CD4-positive, alpha-beta memory T cell (primary cell): ENCODE measurements around the gene KHDC1L. TPM values are rescaled to one million over a fixed set of nuclear protein-coding genes. Genes with fewer than 3 reads are reported as not detected.
"Not testable (repeated sequence)": the region's sequence is repeated elsewhere in the genome, so short reads cannot be mapped to it uniquely, and the experiment has no call there.

Experiments used
- CTCF ChIA-PET: fragments of 350-600 bp; sonication (Branson Sonifier 250); formaldehyde crosslinking; loops from one replicate; lab custom pipeline; 2021; ENCODE audit warnings: inconsistent platforms; ENCODE audit not compliant: partially characterized antibody; lab: Charles Lee
- POLR2A ChIA-PET: fragments of 350-600 bp; sonication (Branson Sonifier 250); formaldehyde crosslinking; loops from one replicate; lab custom pipeline; 2021; ENCODE audit not compliant: partially characterized antibody; lab: Charles Lee
- DNase-seq, 5 donors: peaks; one replicate each; pipeline versions ENCODE4 v3.0.0 to v3.0.0-alpha.2; 2020 to 2022; ENCODE audit warnings: mixed read lengths in 1 of 5
- H3K27ac ChIP-seq: one replicate; pipeline ENCODE4 v1.7.0; 2013; ENCODE audit warnings: low read depth, low read length
- H3K27me3 ChIP-seq: 2 replicates; pipeline ENCODE4 v1.7.0; 2013; ENCODE audit warnings: mild to moderate bottlenecking, low read length, moderate library complexity; ENCODE audit not compliant: insufficient read depth
- H3K36me3 ChIP-seq: 2 replicates; pipeline ENCODE4 v1.7.0; 2013; ENCODE audit warnings: mild to moderate bottlenecking, low read length, moderate library complexity; ENCODE audit not compliant: insufficient read depth
- H3K4me1 ChIP-seq: 2 replicates; pipeline ENCODE4 v1.7.0; 2013; ENCODE audit warnings: mild to moderate bottlenecking, low read length, moderate library complexity; ENCODE audit not compliant: insufficient read depth
- H3K4me3 ChIP-seq, 2 donors: one replicate each; pipeline ENCODE4 v1.7.0; 2013; ENCODE audit warnings: low read length in 2 of 2, mild to moderate bottlenecking in 1 of 2
- H3K9me3 ChIP-seq, 2 donors: one replicate each; pipeline ENCODE4 v1.7.0; 2013; ENCODE audit warnings: low read length in 2 of 2, control low read depth in 1 of 2; ENCODE audit not compliant: control insufficient read depth in 1 of 2
- H3K27ac Mint-ChIP-seq, 7 donors: one replicate each; pipeline ENCODE4 v1.8.0; 2020 to 2021; ENCODE audit warnings: mixed read lengths in 7 of 7, mild to moderate bottlenecking in 6 of 7, inconsistent platforms in 3 of 7, moderate library complexity in 3 of 7
- H3K27me3 Mint-ChIP-seq, 2 donors: one replicate each; pipeline ENCODE4 v1.8.0; 2020 to 2021; ENCODE audit warnings: mixed read lengths in 2 of 2
- H3K36me3 Mint-ChIP-seq, 2 donors: one replicate each; pipeline ENCODE4 v1.8.0; 2020 to 2021; ENCODE audit warnings: mixed read lengths in 2 of 2, inconsistent platforms in 1 of 2, mild to moderate bottlenecking in 1 of 2
- H3K4me1 Mint-ChIP-seq, 4 donors: one replicate each; pipeline ENCODE4 v1.8.0; 2020 to 2021; ENCODE audit warnings: mixed read lengths in 4 of 4, mild to moderate bottlenecking in 1 of 4
- H3K4me3 Mint-ChIP-seq, 8 donors: one replicate each; pipeline ENCODE4 v1.8.0; 2020 to 2021; ENCODE audit warnings: mixed read lengths in 8 of 8, mild to moderate bottlenecking in 7 of 8, moderate library complexity in 6 of 8, inconsistent platforms in 3 of 8
- H3K9me3 Mint-ChIP-seq, 8 donors: one replicate each; pipeline ENCODE4 v1.8.0; 2020 to 2021; ENCODE audit warnings: mixed read lengths in 8 of 8, mild to moderate bottlenecking in 5 of 8, inconsistent platforms in 3 of 8, moderate library complexity in 1 of 8
- intact Hi-C: fragments of 100-400 bp; cut with micrococcal nuclease; formaldehyde crosslinking; loops from one replicate; pipeline ENCODE4 v1.15.1; 2023
- polyA plus RNA-seq, 2 donors: library from polyadenylated mRNA; unstranded; fragments of 300-500 nt; fragmentation: Illumina TruSeq; gene quantifications; one replicate each; pipeline ENCODE4 v1.2.3, GENCODE V29; 2021
- total RNA-seq, 2 experiments: library from RNA; stranded (reverse); gene quantifications; one replicate each; pipeline ENCODE4 v1.2.3, GENCODE V29; 2021

The KHDC1L gene
- total and polyA plus RNA-seq, 4 experiments from 2014 or later = not detected

DNA sequence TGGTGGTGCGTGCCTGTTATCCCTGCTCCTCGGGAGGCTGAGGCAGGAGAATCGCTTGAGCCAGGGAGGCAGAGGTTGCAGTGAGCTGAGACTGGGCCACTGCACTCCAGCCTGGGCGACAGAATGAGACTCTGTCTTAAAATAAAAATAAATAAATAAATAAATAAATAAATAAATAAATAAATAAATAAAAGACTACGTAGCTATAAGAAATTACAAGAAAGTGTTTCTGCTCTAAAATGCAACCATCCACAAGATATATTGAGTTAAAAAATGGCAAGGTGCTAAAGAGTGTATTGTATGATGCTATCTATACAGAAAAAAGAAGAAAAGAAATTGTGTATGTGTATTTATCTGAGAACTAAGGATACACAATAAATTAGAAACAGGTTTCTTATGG lies 29.0 kb upstream of the KHDC1L start:
- POLR2A ChIA-PET, H3K4me1 Mint-ChIP-seq, H3K27me3 ChIP-seq, H3K9me3 Mint-ChIP-seq, intact Hi-C loops, H3K27ac Mint-ChIP-seq, DNase-seq, H3K4me3 ChIP-seq, H3K4me1 ChIP-seq, H3K4me3 Mint-ChIP-seq, H3K9me3 ChIP-seq, H3K36me3 ChIP-seq, H3K27ac ChIP-seq, H3K27me3 Mint-ChIP-seq, H3K36me3 Mint-ChIP-seq: not testable (repeated sequence)
- CTCF ChIA-PET = interaction anchor here (0.6 to 1.4 kb wide), 3 partner anchors 12 to 72 kb away, joined by 3 to 4 read pairs (median 3); no protein-coding TSS in a partner anchor

DNA sequence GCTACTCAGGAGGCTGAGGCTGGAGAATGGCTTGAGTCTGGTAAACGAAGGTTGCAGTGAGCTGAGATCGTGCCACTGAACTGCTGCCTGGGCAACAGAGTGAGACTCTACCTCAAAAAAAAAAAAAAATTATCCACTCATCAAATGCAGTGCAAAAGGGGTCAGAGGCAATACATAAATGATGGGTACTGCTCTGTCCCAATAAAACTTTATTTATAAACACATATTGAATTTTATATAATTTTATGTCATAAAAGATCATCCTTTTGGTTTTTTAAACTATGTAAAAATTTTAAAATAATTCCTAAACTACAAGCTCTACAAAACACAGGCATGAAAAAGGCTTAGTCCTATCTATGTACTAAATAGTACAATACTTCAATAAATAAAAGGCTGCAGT lies 27.4 kb upstream of the KHDC1L start:
- Histone ChIP-seq H3K4me1 (no peaks in the 10 kb centered on the region), H3K27me3 (no peaks in the 10 kb centered on the region), H3K4me3 (no peak overlapping the region), H3K9me3 (no peaks in the 10 kb centered on the region), H3K36me3 (no peaks in the 10 kb centered on the region), H3K27ac (no peak overlapping the region)
- ChIA-PET CTCF (no interaction called here), POLR2A (interaction anchor here (1.5 kb wide), 1 partner anchor 9 kb away, joined by 5 read pairs; no protein-coding TSS in a partner anchor)
- intact Hi-C loops = no loop called here
- H3K27ac Mint-ChIP-seq = no peak overlapping the region
- no peak for DNase-seq
- no peak overlapping the region for H3K4me3 Mint-ChIP-seq
- H3K27me3 Mint-ChIP-seq = peaks cover 1 to 2% of the 10 kb centered on the region in 2 donors
- H3K9me3 Mint-ChIP-seq = no peaks in the 10 kb centered on the region
- H3K4me1 Mint-ChIP-seq = peaks cover 0 to 1% (median 0%) of the 10 kb centered on the region in 4 donors
- H3K36me3 Mint-ChIP-seq = no peaks in the 10 kb centered on the region

DNA sequence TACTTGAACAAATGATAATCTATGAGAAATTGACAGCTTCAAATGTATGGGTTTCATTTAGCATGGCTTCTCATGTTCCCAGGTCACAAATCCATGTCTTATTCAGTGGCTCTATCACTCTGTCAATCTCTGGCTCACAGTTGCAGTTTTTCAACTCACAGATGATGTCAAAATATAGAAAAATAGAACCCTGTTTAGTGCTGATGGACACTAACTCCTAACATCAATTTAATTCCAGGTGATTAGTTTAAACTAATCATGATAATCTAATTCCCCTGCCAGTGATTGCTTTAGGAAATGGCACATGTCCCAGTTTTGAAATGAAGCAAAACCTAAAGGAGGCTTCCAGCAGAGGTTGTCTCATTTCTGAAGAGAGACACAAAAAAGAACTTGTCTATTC lies 24.7 kb upstream of the KHDC1L start:
- H3K4me1 Mint-ChIP-seq = peaks cover 0 to 1% (median 0%) of the 10 kb centered on the region in 4 donors
- CTCF ChIA-PET = no interaction called here
- H3K27ac Mint-ChIP-seq = no peak overlapping the region
- H3K36me3 Mint-ChIP-seq = no peaks in the 10 kb centered on the region
- Histone ChIP-seq H3K27ac (no peak overlapping the region), H3K27me3 (no peaks in the 10 kb centered on the region), H3K4me1 (no peaks in the 10 kb centered on the region), H3K36me3 (no peaks in the 10 kb centered on the region), H3K4me3 (no peak overlapping the region), H3K9me3 (no peaks in the 10 kb centered on the region)
- intact Hi-C loops = no loop called here
- DNase-seq = no peak
- H3K4me3 Mint-ChIP-seq = no peak overlapping the region
- POLR2A ChIA-PET = no interaction called here
- peaks cover 3% of the 10 kb centered on the region in 2 donors for H3K27me3 Mint-ChIP-seq
- no peaks in the 10 kb centered on the region for H3K9me3 Mint-ChIP-seq

DNA sequence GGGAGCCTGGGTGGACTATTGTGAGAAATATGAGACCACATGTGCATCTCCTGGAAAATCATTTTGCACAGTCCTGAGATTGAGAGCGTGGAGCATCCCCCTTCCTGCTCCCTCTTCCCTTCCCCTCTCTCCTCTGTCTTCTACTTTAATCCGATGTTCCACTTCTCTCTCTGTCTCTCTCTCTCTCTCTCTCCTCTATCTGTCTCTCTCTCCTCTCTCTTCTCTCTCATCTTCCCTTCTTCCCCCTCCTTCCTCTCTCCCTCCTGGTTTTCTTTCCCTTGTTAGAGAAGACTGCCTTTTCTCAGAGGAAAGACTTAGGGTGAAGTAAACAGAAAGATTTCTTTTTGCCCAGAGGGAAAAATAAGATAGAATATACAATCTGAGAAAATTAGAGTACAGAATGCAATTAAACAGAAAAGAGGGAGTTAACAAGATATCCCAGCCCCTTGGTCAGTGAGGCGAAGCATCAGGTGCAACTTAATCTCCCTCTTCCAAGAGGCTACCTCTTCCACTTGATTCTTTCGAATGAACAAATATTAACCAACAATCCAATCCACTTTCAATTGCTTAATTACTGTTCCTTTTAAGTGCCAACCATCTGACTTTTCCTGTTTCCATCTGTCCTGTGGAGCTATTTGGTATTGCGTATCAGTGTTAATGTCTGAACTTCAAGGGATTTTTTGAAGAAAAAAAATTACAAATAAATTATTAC lies 23.1 kb upstream of the KHDC1L start:
- Mint-ChIP-seq H3K36me3 (no peaks in the 10 kb centered on the region), H3K9me3 (no peaks in the 10 kb centered on the region), H3K27ac (no peak overlapping the region), H3K4me1 (peaks cover 0 to 1% (median 0%) of the 10 kb centered on the region in 4 donors), H3K27me3 (peaks cover 3% of the 10 kb centered on the region in 2 donors), H3K4me3 (no peak overlapping the region)
- DNase-seq = no peak
- Histone ChIP-seq H3K27me3 (no peaks in the 10 kb centered on the region), H3K9me3 (no peaks in the 10 kb centered on the region), H3K4me1 (no peaks in the 10 kb centered on the region), H3K4me3 (no peak overlapping the region), H3K27ac (no peak overlapping the region), H3K36me3 (no peaks in the 10 kb centered on the region)
- POLR2A ChIA-PET = no interaction called here
- intact Hi-C loops = no loop called here
- CTCF ChIA-PET = no interaction called here

DNA sequence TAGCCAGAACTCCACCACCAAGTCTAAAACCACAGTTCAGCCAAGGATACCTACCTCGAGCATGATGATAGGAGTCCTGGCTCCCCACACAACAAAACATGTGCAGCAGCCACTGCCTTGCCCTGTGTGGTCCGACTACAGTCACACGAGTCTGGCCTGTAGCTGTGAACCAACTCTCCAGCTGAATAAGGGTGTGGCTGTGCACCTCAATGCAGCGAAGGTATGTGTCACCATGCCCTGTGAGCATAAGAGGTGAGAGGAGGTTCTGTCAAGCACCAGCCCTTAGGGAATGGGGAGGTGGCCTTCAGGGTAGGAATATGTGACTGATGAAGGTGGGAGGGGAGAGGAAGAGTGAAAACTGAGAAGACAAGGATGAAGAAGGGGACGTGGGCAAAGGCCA lies 16.7 kb upstream of the KHDC1L start:
- no peak overlapping the region for H3K27ac ChIP-seq
- no peak overlapping the region for H3K4me3 ChIP-seq
- intact Hi-C loops = no loop called here
- no peaks in the 10 kb centered on the region for H3K36me3 ChIP-seq
- H3K9me3 ChIP-seq = no peaks in the 10 kb centered on the region
- H3K4me1 ChIP-seq = no peaks in the 10 kb centered on the region
- no peaks in the 10 kb centered on the region for H3K27me3 ChIP-seq
- no peaks in the 10 kb centered on the region for H3K9me3 Mint-ChIP-seq
- H3K27me3 Mint-ChIP-seq = peaks cover 0 to 3% of the 10 kb centered on the region in 2 donors
- H3K4me1 Mint-ChIP-seq = no peaks in the 10 kb centered on the region
- ChIA-PET CTCF (no interaction called here), POLR2A (no interaction called here)
- H3K36me3 Mint-ChIP-seq = no peaks in the 10 kb centered on the region
- H3K27ac Mint-ChIP-seq = no peak overlapping the region
- H3K4me3 Mint-ChIP-seq = no peak overlapping the region
- no peak for DNase-seq

DNA sequence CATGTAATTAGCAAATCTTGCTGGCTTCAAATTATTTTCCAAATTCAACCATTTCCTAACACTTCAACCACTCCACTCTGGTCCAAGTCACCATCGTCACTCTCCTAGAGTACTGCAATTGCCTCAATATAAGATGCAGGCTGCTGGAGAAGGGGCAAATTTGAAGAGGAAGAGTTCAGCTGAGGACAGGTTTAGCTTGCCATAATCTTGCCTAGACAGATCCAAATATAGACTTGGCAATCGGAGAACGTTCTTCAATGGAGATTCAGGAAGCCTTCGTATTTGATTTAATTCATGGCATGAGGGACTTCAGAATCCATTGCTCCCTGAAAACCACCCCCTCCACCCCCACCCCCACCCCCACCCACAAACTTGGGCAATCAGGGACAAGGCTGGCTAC lies 15.4 kb upstream of the KHDC1L start:
- no peaks in the 10 kb centered on the region for H3K36me3 Mint-ChIP-seq
- DNase-seq = no peak
- H3K9me3 Mint-ChIP-seq = no peaks in the 10 kb centered on the region
- Histone ChIP-seq H3K27me3 (no peaks in the 10 kb centered on the region), H3K4me1 (no peaks in the 10 kb centered on the region), H3K9me3 (no peaks in the 10 kb centered on the region), H3K4me3 (no peak overlapping the region), H3K36me3 (no peaks in the 10 kb centered on the region), H3K27ac (no peak overlapping the region)
- ChIA-PET CTCF (no interaction called here), POLR2A (no interaction called here)
- no peak overlapping the region for H3K27ac Mint-ChIP-seq
- H3K4me1 Mint-ChIP-seq = no peaks in the 10 kb centered on the region
- H3K27me3 Mint-ChIP-seq = peaks cover 0 to 2% of the 10 kb centered on the region in 2 donors
- H3K4me3 Mint-ChIP-seq = no peak overlapping the region
- intact Hi-C loops = no loop called here

DNA sequence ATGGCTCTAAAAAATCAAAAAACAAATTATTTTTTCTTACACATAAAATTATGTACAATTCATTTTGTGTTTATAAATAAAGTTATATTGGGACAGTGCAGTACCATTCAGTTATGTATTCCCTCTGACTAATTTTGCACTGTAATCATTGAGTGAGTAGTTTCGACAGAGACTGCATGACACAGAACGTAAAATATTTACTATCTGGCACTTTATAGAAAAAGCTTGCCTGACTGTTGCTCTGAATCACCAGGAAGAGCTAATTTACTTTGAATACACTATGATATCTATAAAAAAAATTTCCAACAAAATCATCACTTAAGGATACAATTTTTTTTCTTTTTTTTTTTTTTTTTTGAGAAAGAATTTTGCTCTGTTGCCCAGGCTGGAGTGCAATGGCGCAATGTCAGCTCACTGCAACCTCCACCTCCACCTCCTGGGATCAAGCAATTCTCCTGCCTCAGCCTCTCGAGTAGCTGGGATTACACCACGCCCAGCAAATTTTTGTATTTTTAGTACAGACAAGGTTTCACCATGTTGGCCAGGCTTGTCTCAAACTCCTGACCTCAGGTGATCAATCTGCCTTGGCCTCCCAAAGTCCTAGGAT lies 11.0 kb upstream of the KHDC1L start:
- H3K9me3 ChIP-seq = no peaks in the 10 kb centered on the region
- no peak overlapping the region for H3K27ac Mint-ChIP-seq
- H3K27me3 ChIP-seq = no peaks in the 10 kb centered on the region
- ChIA-PET POLR2A (interaction anchor here (0.9 kb wide), 1 partner anchor 9 kb away, joined by 4 read pairs; no protein-coding TSS in a partner anchor), CTCF (no interaction called here)
- no peaks in the 10 kb centered on the region for H3K4me1 ChIP-seq
- H3K27me3 Mint-ChIP-seq = peaks cover 0 to 2% of the 10 kb centered on the region in 2 donors
- intact Hi-C loops = no loop called here
- H3K9me3 Mint-ChIP-seq = no peaks in the 10 kb centered on the region
- no peak overlapping the region for H3K4me3 ChIP-seq
- H3K4me1 Mint-ChIP-seq = no peaks in the 10 kb centered on the region
- no peaks in the 10 kb centered on the region for H3K36me3 Mint-ChIP-seq
- no peak overlapping the region for H3K4me3 Mint-ChIP-seq
- H3K27ac ChIP-seq = no peak overlapping the region
- H3K36me3 ChIP-seq = no peaks in the 10 kb centered on the region
- no peak for DNase-seq
